ENCODE data around the gene POLD1.
"Not testable (repeated sequence)": the region's sequence is repeated elsewhere in the genome, so short reads cannot be mapped to it uniquely, and the experiment has no call there.

POLD1 gene

DNA sequence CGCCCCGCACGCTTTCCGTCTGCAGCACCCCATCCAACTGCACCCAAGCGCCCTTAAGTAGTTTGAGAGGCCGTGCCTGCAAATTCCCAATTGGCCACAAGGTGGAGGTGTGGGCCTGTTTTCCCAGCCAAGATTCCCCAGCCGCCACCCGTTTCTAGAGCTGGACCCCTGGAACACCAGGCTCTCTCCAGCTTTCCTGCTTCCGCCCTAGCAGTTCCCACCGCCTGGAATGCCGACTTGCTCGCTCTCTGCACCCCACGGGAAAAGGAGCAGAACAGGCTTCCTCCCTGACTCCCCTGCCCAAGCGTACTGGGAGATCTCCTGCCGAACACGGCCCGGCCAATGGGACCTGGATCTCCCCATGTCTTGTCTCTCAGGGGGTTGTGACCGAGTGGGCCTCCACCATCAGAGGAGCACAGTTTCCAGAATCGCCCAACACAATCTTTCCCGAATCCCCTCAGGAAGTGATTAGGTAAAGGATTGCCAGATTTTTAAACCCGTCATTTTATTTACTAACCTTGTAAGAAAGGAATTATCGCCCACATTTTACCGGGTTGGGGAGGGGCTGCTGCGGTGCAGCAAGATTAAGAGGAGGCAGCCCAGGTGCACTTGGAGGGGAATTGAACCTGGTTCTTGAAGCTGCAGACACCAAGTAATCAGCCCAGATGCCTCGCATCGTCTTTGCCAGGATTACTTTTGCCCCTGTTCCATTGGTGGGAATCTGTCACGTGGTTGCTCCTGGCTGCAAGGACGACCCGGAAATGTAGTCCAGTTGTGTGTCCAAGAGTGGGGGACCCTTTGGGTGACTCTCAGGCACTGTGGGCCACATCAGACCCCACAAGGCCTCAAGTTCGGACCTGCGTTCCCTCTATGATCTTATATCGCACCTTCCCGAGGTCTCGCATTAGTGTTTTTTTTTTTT, 15.2 kb upstream of the POLD1 start:
- peak; percentile 91 for DNase-seq

DNA sequence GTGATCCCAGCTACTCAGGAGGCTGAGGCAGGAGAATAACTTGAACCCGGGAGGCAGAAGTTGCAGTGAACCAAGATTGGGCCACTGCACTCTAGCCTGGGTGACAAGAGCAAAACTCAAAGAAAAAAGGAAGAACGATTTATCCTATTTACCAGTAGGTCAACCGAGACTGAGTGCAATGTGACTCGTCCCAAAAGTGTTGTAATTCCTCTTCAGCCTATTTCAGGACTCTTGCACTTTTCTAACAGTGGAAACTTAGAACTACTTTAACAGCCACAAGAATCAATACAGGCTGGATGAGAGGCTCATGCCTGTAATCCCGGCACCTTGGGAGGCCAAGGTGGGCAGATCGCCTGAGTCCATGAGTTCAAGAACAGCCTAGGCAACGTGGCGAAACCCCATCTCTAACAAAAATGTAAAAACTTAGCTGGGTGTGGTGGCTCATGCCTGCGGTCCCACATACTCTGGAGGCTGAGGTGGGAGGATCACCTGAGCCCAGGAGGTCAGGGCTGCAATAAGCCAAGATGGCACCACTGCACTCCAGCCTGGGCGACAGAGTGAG, 12.2 kb upstream of the POLD1 start:
- DNase-seq, result no peak

DNA sequence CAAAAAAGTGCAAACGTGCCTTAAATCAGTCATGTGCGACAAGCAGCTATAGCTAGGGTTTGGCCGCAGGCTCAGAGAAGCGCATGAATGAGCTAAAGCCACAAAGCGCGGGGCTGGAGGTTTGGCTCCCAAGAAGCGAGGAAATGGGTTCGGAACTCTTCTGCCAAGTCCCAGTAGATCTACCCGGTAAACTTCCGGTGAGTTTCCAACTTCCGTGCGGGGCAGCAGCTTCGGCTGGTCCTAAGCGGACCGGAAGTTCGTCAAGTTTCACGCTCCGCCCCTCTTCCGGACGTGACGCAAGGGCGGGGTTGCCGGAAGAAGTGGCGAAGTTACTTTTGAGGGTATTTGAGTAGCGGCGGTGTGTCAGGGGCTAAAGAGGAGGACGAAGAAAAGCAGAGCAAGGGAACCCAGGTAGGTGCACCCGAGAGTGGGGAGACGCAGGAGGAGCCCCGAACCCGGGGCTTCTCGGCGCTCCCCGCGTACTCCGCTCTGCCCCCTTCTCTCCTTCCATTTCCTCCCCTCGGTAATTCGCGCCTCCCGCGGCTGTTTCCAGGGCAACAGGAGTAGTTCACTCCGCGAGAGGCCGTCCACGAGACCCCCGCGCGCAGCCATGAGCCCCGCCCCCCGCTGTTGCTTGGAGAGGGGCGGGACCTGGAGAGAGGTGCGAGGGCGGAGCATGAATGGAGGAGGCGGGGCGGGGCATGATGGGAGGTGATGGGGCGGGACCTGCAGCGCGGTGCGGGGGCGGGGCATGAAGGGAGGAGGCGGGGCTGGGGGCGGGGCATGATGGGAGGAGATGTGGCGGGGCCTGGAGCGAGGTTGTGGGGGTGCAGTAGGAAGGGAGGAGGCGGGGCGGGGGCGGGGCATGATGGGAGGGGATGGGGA, 7.7 kb upstream of the POLD1 start, which contains the start of gene NR1H2:
TSS of gene NR1H2 (plus strand) at position 292 of the 885 bp plus-strand sequence. CDS start 1,149 bp downstream, outside the sequence.
- peak; percentile 95 for DNase-seq

DNA sequence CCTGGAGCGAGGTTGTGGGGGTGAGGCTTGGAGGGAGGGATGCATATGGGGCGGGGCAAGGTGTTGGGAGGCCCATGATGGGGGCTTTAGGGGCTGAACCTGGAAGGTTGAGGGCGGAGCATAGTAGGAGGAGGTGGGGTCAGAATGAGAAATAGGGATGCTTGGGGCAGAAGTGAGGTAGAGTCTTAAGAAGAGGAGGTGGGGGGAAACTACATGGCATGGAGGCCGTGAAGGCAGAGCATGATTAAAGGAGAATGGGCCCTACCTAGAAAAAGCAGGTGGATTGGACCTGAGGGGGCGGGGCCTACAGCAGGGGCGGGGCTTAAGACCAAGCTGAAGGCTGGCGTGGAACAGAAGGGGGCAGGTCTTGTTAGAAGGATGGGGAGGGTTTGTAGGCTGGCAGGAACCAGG, 7.1 kb upstream of the POLD1 start:
- no peak for DNase-seq

DNA sequence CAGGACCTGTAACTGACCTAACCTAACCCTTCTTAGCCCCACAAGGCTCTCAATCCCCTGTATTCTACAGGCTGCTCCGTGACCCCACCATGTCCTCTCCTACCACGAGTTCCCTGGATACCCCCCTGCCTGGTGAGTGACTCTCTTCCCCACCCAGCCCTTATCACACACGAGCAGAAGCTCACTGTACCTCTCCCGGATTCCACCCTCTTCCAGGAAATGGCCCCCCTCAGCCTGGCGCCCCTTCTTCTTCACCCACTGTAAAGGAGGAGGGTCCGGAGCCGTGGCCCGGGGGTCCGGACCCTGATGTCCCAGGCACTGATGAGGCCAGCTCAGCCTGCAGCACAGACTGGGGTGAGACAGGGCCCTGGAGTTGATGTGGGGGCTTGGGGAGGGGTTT, 6.6 kb upstream of the POLD1 start:
- no peak for DNase-seq

DNA sequence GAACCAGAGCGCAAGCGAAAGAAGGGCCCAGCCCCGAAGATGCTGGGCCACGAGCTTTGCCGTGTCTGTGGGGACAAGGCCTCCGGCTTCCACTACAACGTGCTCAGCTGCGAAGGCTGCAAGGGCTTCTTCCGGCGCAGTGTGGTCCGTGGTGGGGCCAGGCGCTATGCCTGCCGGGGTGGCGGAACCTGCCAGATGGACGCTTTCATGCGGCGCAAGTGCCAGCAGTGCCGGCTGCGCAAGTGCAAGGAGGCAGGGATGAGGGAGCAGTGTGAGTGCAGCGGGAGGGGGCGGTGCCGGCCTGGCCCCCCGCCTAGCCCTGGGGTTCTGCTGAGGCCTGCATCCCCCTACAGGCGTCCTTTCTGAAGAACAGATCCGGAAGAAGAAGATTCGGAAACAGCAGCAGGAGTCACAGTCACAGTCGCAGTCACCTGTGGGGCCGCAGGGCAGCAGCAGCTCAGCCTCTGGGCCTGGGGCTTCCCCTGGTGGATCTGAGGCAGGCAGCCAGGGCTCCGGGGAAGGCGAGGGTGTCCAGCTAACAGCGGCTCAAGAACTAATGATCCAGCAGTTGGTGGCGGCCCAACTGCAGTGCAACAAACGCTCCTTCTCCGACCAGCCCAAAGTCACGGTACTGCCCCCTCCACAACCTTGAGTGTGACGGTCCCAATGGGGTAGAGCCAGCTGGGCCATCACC, 5.8 kb upstream of the POLD1 start:
- no peak for DNase-seq

DNA sequence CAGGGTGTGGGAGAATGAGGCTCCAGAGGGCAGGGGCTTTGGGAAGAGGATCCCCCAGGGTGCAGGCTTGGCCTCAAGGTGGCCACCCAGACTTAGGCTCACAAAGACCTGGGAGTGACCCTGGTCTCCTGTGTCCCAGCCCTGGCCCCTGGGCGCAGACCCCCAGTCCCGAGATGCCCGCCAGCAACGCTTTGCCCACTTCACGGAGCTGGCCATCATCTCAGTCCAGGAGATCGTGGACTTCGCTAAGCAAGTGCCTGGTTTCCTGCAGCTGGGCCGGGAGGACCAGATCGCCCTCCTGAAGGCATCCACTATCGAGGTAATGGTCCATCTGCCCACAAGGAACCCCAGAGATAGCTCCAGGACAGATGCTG, 5.3 kb upstream of the POLD1 start:
- no peak for DNase-seq

DNA sequence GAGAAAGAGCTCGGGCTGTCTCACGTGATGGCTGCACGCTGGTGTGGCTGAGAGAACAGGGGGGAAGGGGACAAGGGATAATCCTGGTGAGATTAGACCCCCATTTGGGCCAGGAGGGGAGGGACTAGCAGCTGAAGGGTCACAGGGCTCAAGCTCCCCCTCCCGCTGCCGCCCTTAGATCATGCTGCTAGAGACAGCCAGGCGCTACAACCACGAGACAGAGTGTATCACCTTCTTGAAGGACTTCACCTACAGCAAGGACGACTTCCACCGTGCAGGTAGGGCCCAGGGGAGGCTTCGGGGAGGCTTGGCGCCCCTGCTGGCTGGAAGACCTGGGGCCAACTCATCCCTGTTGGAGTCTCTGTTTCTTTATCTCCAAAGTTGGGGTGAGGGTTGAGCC, 4.5 kb upstream of the POLD1 start:
- no peak for DNase-seq

DNA sequence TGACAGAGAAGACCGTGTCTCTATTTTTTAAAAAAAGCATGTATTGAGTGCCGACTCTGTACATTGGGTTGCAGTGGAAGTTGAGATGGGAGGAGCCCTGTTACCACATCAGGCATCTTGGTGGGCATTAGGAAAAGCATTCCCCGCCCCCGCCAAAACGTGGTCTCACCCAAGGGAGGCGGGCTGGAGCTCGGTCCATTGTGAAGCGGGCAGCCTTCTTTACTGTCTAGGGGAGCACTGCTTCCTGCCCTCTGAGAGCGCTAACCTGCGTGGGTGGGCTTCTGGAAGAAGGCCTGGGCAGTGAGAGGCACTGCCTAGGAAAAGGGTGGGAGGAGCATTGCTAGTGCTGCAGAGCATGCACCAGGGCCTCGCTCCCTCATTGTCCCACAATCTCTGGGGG, 4.0 kb upstream of the POLD1 start:
- no peak for DNase-seq

DNA sequence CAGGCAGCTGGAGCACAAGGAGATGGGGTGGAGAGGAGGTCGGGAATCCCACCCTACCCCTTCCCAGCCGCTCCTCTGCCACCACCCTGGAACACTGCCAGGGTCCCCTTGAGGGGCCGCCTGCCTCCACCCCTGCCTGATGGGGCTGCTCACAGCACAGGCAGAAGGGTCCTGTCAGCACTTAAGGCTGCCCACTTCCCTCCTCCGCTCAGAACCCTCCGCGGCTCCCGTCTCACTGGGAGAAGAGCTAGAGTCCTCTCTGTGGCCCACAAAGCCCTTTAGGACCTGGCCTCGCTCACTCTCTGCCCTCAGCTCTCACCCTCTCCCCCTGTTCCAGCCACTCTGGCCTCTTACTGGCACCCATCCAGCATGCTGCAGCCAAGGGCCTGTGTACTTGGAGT, 3.4 kb upstream of the POLD1 start:
- no peak for DNase-seq

DNA sequence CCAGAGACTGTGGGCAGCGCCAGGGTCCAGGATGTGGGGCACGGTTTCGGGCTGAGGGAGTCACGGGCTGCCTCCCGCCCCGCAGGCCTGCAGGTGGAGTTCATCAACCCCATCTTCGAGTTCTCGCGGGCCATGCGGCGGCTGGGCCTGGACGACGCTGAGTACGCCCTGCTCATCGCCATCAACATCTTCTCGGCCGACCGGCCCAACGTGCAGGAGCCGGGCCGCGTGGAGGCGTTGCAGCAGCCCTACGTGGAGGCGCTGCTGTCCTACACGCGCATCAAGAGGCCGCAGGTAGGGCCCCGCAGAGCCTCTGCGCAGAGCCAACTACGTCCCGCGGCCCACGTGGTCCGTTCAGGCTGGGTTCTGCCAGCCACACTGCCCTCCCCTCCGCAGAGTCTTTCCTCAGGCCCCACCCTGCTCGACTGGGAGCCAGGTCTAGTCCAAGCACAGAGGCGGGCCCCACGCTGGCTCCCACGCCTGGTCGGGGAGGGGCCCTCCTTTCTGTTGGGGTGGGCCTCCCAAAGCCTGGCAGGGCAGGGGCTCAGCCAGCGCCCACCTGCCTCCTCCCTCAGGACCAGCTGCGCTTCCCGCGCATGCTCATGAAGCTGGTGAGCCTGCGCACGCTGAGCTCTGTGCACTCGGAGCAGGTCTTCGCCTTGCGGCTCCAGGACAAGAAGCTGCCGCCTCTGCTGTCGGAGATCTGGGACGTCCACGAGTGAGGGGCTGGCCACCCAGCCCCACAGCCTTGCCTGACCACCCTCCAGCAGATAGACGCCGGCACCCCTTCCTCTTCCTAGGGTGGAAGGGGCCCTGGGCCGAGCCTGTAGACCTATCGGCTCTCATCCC, 2.0 kb upstream of the POLD1 start:
- DNase-seq, result no peak

DNA sequence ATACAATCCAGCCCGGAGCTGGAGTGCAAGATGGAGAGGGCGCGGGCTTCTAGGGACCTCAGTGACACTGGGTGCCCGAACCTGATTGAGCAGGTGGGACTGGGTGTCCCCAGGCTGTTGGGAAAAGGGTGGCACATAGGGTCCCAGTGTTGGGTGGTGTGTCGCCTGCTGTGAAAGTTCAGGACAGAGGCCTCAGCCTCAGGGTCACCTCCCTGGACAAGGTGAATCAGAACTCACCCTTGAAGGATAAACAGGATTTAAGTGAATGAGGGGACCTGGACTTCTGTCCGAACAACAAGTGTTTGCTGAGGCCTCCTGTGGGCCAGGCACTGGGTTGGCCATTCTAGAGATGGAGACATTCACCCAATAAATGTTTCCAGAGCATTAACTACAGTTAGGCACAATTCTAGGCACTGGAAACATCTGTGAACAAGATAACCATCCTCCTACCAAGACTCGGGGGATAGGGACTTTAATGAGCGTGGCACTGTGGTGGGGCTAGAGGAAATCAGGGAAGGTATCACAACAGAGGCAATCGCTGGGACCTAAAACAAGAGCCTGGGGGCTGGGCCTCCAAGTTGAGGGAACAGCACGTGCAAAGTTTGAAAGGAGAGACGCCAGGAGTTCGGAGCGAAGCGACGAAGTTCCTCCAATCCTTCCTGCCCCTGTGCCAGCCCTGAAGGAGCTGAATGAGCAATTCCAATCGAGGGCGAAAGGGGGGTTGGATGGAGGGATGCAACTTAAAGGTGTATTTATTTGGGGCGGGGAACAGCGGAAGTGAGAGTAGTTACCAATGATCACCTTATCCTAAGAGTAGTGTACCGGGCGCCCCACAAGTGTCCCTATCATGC, 921 bp upstream of the POLD1 start:
- DNase-seq, result no peak

DNA sequence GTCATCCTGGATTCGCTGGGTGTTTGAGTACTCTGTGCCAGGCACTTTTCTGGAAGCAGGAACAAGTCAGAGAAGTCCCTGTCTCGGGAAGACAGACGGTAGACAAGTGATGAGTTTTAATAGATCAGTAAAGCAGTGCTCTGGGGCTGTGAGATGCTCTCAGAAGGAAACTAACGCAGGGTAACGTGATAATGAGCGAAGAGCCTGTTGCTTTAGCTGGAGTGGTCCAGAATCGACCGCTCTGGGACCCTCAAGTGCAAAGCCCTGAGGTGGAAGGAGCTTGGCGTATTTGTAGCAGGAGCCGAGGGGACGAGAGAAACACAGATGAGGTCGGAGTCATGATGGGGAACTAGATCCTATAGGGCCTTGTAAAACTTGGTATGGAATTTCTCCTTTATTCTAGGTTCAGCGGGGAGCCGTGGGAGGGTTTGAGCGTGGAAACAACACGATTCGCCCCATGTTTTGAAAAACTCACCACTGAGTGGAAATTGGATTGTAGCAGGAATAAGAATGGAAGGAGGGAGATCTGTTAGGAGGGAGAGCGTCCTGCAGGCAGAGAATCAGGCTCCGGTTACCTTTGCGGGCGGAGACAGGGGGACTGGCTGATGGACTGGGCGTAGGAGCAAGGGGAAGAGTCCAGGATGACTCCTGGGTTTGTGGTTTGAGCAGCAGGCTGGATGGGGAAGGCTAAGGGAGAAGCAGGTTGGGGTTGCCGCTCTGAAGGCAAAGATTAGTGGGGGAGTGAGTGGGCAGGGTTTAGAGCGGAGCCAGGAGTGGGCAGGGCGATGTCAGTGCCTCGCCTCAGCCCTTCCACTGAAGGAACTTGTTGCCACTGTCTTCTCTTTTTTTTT, 763 bp downstream of the POLD1 start:
- DNase-seq, result no peak

DNA sequence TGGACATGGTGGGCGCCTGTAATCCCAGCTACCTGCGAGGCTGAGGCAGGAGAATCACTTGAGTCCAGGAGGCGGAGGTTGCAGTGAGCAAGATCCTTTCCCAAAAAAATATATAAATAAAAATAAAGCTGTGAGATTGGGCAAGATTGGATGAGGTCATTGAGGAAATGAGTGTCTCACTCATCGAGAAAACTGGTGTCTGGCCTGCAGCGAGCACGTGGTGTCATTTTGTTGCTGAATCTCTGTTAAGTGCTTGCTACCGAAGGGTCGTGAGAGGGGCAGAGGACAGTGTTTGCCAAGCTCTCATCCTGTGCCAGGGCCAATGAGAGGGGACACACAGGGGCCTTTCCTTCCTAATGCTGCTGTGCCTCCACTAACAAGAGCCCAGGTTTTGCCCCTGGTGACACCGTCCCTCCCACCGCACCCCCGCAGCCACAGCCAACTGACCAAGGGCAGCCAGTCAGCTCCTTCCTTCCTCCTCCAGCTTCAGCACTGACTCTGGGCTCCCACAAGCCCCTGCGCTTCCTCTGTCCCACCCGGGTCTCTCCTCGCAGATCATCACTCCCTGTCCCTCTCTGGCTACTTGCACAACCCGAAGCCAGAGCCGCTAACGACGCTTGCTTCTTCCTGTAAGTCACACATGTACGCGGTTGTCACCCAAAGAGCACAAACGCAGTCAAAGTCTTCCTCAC, 3.2 kb downstream of the POLD1 start:
- peak; percentile 51 for DNase-seq

DNA sequence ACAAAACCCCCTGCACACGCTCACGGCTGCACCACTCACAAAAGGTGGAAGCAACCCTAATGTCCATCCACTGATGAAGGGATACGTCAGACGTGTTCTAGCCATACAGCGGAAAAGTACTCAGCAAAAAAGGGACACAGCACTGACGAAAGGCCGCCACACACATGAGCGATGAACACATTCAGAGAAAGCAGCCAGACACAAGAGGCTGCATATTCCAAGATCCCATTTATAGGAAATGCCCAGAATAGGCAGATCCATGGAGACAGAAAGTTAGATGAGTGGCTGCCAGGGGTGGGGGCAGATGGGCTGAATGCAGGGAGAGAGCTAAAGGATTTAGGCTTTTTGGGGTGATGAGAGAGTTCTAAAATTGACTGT, 3.7 kb downstream of the POLD1 start:
- no peak for DNase-seq

DNA sequence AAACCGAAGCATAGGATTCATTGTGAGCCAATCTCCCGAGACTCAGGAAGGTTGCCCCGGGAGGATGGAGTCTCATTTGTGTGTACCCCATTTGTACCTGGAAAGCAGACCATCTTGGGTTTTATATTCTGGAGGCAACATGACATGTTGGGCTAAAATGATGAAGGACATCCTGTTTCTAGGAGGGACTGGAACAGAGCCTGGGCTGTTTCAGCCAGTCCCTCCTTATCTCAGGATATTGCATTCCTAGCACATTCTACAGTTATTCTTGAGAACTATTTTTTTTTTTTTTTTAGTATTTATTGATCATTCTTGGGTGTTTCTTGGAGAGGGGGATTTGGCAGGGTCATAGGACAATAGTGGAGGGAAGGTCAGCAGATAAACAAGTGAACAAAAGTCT, 6.1 kb downstream of the POLD1 start:
- DNase-seq, result not testable (repeated sequence)

DNA sequence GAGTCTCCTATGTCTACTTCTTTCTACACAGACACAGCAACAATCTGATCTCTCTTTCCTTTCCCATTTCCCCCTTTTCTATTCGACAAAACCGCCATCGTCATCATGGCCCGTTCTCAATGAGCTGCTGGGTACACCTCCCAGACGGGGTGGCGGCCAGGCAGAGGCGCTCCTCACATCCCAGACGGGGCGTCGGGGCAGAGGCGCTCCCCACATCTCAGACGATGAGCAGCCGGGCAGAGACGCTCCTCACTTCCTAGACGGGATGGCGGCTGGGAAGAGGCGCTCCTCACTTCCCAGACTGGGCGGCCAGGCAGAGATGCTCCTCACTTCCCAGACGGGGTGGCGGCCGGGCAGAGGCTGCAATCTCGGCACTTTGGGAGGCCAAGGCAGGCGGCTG, 6.8 kb downstream of the POLD1 start:
- DNase-seq, result not testable (repeated sequence)

DNA sequence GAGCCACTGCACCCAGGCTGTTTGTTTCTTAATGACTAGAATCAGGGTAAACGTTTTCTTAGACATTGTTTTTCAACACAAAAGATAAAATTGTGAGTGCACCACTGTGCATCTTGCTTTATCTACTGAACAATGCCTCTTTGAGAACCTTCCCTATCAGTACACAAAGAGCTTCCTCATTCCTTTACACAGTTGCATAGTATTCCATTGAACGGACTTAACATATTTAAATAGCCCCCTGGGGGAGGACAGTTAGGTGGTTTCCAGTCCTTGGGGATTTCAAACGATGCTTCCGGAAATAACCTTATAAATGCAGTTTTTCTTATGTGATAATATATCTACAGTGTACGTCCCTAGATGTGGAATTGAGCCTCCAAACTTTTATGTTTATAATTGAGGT, 8.6 kb downstream of the POLD1 start:
- no peak for DNase-seq

DNA sequence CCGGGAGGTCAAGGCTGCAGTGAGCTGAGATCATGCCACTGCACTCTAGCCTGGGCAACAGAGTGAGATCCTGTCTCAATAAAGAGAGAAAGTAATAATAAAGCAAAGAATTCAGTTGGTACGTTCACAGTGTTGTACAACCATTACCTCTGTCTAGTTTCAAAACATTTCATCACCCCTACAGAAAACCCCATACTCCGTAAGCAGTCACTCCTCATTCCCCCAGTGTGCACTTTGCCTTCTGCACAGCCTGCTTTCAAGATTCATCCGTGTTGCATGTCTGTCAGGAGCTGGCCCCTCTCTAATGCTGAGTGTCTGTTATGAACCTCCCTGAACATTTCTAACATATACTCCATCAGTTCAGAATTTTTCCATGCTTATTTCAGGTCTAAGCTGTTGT, 9.4 kb downstream of the POLD1 start:
- no peak for DNase-seq
